DMS114 treated with DMSO at 0.1 percent for 48 hours (cell line): ENCODE measurements around the gene B2M.

Experiments used
- DNase-seq: peaks from one replicate; lab custom pipeline; 2025; ENCODE audit not compliant: unreplicated experiment; lab: John Stamatoyannopoulos, UW

B2M gene

GRCh38 chr15:44765036-44765435, 53.7 kb downstream of the B2M start:
- DNase-seq = no peak
